K562 (cell line): Measurements from ENCODE around the gene CLSTN2.

Experiments used
- CTCF ChIP-seq, 3 experiments: IDR thresholded peaks in 2 of 3; conservative IDR thresholded peaks in 1 of 3; 2 replicates each; pipeline ENCODE4 v1.5.1; 2011 to 2012; ENCODE audit warnings: low read length in 3 of 3, mild to moderate bottlenecking in 3 of 3, control low read depth in 2 of 3, improper control_type of control experiment in 1 of 3, inconsistent platforms in 1 of 3, low read depth in 1 of 3, mixed read lengths in 1 of 3, moderate library complexity in 1 of 3; ENCODE audit not compliant: insufficient read depth in 2 of 3
- ZNF24 ChIP-seq: fragments of 450-650 bp; IDR thresholded peaks from 2 replicates; pipeline ENCODE4 v1.6.1; 2016

- TF ChIP-seq CTCF (IDR thresholded peaks at IDR 0.05 in 2 of 3, conservative IDR thresholded peaks at IDR 0.05 in 1 of 3; ENCODE audit: insufficient read depth in 2 of 3, low read depth in 1 of 3, low read length in 3 of 3), result no peak
- no peak for TF ChIP-seq ZNF24
Measured at GRCh38 chr3:140153736-140154135, 218.8 kb downstream of the CLSTN2 start.
